Hepatocyte (in vitro differentiated cells): Measurements from ENCODE around the gene C2orf81.

ENCODE experiments used
- EZH2 ChIP-seq: fragments of 200-600 bp; sonication (generic); IDR thresholded peaks from 2 replicates; pipeline ENCODE4 v1.6.1; 2016; ENCODE audit warnings: antibody characterized with exemption, mild to moderate bottlenecking, borderline replicate concordance
- TF ChIP-seq, protein P1 (sequence below): fragments of 200-600 bp; sonication (generic); IDR thresholded peaks from 2 replicates; pipeline ENCODE4 v1.5.1; 2016; ENCODE audit warnings: antibody characterized with exemption, mild to moderate bottlenecking; ENCODE audit not compliant: poor library complexity

DNA sequence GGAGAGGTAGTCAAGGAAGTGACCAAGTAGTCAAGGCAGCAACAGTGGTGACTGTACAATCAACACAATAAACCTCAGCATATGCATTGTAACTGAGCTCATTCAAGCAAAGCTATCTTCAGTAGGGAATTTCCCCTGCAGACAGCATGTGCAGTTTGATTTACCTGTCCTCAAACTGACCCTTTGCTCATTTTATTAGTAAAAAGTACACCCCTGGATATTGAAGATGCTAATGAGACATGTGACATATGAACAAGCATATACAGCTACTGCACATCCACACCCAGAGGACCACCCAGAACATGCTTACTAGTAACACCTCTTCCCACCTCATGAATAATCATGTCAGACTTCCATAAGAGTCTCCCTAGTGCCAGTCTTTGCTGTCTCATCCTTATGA, 15.4 kb downstream of the C2orf81 start:
- TF ChIP-seq, protein P1, sequence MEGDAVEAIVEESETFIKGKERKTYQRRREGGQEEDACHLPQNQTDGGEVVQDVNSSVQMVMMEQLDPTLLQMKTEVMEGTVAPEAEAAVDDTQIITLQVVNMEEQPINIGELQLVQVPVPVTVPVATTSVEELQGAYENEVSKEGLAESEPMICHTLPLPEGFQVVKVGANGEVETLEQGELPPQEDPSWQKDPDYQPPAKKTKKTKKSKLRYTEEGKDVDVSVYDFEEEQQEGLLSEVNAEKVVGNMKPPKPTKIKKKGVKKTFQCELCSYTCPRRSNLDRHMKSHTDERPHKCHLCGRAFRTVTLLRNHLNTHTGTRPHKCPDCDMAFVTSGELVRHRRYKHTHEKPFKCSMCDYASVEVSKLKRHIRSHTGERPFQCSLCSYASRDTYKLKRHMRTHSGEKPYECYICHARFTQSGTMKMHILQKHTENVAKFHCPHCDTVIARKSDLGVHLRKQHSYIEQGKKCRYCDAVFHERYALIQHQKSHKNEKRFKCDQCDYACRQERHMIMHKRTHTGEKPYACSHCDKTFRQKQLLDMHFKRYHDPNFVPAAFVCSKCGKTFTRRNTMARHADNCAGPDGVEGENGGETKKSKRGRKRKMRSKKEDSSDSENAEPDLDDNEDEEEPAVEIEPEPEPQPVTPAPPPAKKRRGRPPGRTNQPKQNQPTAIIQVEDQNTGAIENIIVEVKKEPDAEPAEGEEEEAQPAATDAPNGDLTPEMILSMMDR: no peak
- TF ChIP-seq EZH2: no peak
